A673 (cell line): ENCODE data around the gene MAB21L2. TPM values are rescaled to one million over a fixed set of nuclear protein-coding genes. Genes with fewer than 3 reads are reported as not detected.

Source experiments
- BruUV-seq: library from RNA; stranded (reverse); fragments of 400-500 nt; replicated peaks from 2 replicates; lab custom pipeline; 2021; lab: Mats Ljungman, UMichigan
- CTCF ChIA-PET: fragments of 300-600 bp; sonication (Branson Sonifier 250); formaldehyde crosslinking; loops from one replicate; lab custom pipeline; 2022; ENCODE audit warnings: antibody characterized with exemption; lab: Charles Lee
- POLR2A ChIA-PET: fragments of 300-600 bp; sonication (Branson Sonifier 250); formaldehyde crosslinking; loops from one replicate; lab custom pipeline; 2022; ENCODE audit warnings: antibody characterized with exemption; ENCODE audit not compliant: low non-redundant PET; lab: Charles Lee
- DNase-seq: peaks from one replicate; pipeline ENCODE4 v3.0.0-alpha.2; 2015; ENCODE audit warnings: low spot score
- H3K27ac ChIP-seq: fragments of 200-600 bp; sonication (generic); 2 replicates; pipeline ENCODE4 v1.5.1; 2016; ENCODE audit warnings: mixed run types, low read depth, mild to moderate bottlenecking, mixed read lengths, antibody characterized with exemption, low read length; ENCODE audit not compliant: poor library complexity, severe bottlenecking
- H3K27me3 ChIP-seq: fragments of 200-600 bp; sonication (generic); replicated peaks from 2 replicates; pipeline ENCODE4 v1.6.1; 2017; ENCODE audit warnings: mixed run types, low read depth, mild to moderate bottlenecking, mixed read lengths, antibody characterized with exemption, low read length; ENCODE audit not compliant: insufficient read depth, poor library complexity
- H3K36me3 ChIP-seq: fragments of 200-600 bp; sonication (generic); 2 replicates; pipeline ENCODE4 v1.6.1; 2016; ENCODE audit warnings: mixed run types, mild to moderate bottlenecking, mixed read lengths, antibody characterized with exemption, low read length; ENCODE audit not compliant: insufficient read depth, poor library complexity, severe bottlenecking
- H3K4me1 ChIP-seq: fragments of 200-600 bp; sonication (generic); 2 replicates; pipeline ENCODE4 v1.6.1; 2017; ENCODE audit warnings: mixed run types, mild to moderate bottlenecking, mixed read lengths, antibody characterized with exemption, low read length; ENCODE audit not compliant: insufficient read depth, poor library complexity, severe bottlenecking
- H3K4me3 ChIP-seq: fragments of 200-600 bp; sonication (generic); 2 replicates; pipeline ENCODE4 v1.5.1; 2016; ENCODE audit warnings: low read depth, mixed run types, mild to moderate bottlenecking, mixed read lengths, low read length; ENCODE audit not compliant: poor library complexity, severe bottlenecking
- H3K9me3 ChIP-seq: fragments of 200-600 bp; sonication (generic); 2 replicates; pipeline ENCODE4 v1.6.1; 2016; ENCODE audit warnings: mixed run types, low read depth, mild to moderate bottlenecking, mixed read lengths, antibody characterized with exemption, low read length; ENCODE audit not compliant: poor library complexity, severe bottlenecking
- CTCF ChIP-seq: fragments of 300-800, 200-600 bp; sonication (generic); conservative IDR thresholded peaks from 2 replicates; pipeline ENCODE4 v1.5.1; 2017; ENCODE audit warnings: low read depth, mild to moderate bottlenecking, antibody characterized with exemption, low read length, moderate library complexity, mixed read lengths
- EZH2 ChIP-seq: fragments of 200-600 bp; sonication (generic); IDR thresholded peaks from 2 replicates; pipeline ENCODE4 v1.6.1; 2017; ENCODE audit warnings: borderline replicate concordance, low read depth, mild to moderate bottlenecking, mixed read lengths, antibody characterized with exemption, low read length; ENCODE audit not compliant: poor library complexity, severe bottlenecking
- intact Hi-C: fragments of 100-400 bp; cut with micrococcal nuclease; formaldehyde crosslinking; loops from one replicate; pipeline ENCODE4 v1.10.0; 2022; ENCODE audit not compliant: unreplicated experiment
- total RNA-seq: library from RNA; stranded (reverse); gene quantifications from 2 replicates; pipeline ENCODE4 v1.2.3, GENCODE V29; 2021

MAB21L2 gene
- total RNA-seq, 1 experiment from 2014 or later: not detected

DNA sequence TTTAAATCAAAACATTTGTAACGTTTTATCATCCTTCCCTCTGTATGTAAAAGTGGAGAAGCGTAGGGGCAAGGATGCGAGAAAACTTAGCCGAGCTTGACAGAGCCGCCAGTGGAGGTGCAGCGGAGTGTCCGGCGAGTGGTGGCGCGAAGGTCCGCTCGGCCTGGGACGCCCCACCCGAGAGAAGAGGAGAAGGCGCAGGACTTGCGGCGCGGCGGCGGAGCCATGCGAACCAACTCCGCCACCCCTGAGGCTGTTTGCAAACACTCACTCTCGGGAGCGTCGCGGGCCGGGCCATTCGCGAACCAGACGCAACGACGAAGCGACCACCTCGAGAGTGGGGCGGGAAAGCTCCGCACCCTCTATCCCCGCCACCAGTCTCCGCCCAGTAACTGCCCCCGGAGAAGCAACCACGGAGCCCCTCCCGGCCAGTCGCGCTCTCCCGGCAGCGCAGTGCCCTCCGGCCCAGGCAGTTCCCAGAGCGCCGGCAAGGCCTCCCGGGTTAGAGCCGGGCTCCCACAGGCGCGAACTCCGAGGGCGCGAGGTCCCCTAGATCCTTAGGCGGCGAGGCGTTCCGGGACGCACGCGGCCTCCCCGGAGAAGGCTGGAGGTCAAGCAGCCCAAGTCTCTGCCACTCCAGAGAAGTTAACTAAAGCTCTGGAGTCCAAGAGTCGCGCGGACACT is 2.3 kb upstream of the MAB21L2 start:
- peaks cover 5% of the 10 kb centered on the region for H3K36me3 ChIP-seq
- CTCF ChIA-PET: no interaction called here
- H3K4me3 ChIP-seq: no peak overlapping the region
- intact Hi-C loops: no loop called here
- no TSS peak for BruUV-seq
- DNase-seq: no peak
- no peaks in the 10 kb centered on the region for H3K9me3 ChIP-seq
- POLR2A ChIA-PET: no interaction called here
- no peaks in the 10 kb centered on the region for H3K4me1 ChIP-seq
- no peaks in the 10 kb centered on the region for H3K27me3 ChIP-seq
- TF ChIP-seq CTCF (no peak), EZH2 (no peak)
- no peak overlapping the region for H3K27ac ChIP-seq

DNA sequence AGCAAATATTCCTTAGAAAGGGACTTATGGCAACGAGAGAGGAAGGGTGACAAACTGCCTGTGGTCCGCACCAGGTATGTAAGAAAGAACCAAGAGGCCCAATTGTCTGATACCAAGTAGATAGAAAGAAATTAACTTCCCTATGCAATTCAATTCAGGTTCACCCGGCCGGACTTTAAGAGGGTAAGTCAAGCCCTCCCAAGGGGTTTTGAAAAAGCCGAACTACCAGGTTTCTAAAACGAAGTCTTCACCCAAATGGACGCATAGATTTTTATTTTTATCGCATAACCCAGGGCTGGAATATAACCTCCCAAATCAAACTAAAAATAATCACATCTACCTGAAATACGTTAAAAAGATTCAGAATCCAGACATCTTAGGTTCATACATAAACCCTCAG is 1.6 kb upstream of the MAB21L2 start:
- no peak overlapping the region for H3K27ac ChIP-seq

GRCh38 chr4:150581056-150581605 is 820 bp upstream of the MAB21L2 start:
- POLR2A ChIA-PET: no interaction called here
- H3K27ac ChIP-seq: no peak overlapping the region
- DNase-seq: no peak
- CTCF ChIA-PET: no interaction called here
- no peak overlapping the region for H3K4me3 ChIP-seq
- TF ChIP-seq CTCF (no peak), EZH2 (no peak)
- BruUV-seq: no TSS peak
- intact Hi-C loops: no loop called here
- no peaks in the 10 kb centered on the region for H3K4me1 ChIP-seq
- H3K27me3 ChIP-seq: no peaks in the 10 kb centered on the region
- H3K36me3 ChIP-seq: peaks cover 5% of the 10 kb centered on the region
- H3K9me3 ChIP-seq: no peaks in the 10 kb centered on the region

More for the DNA sequence above, 1.6 kb upstream of the MAB21L2 start:
- POLR2A ChIA-PET: no interaction called here
- DNase-seq: no peak
- Histone ChIP-seq H3K4me3 (no peak overlapping the region), H3K4me1 (no peaks in the 10 kb centered on the region), H3K9me3 (no peaks in the 10 kb centered on the region), H3K27me3 (no peaks in the 10 kb centered on the region), H3K36me3 (peaks cover 5% of the 10 kb centered on the region)
- TF ChIP-seq EZH2: no peak
- TF ChIP-seq CTCF: no peak
- no TSS peak for BruUV-seq
- intact Hi-C loops: no loop called here
- CTCF ChIA-PET: no interaction called here
